HFF-Myc (cell line): ENCODE data around the gene SAMD4A.

Source experiments
- DNase-seq: peaks from one replicate; pipeline ENCODE4 v3.0.0-alpha.2; 2011; ENCODE audit warnings: low read depth; ENCODE audit errors: extremely low read depth
- H3K4me3 ChIP-seq: replicated peaks from 2 replicates; pipeline ENCODE4 v1.5.1; 2011; ENCODE audit warnings: low read depth, mild to moderate bottlenecking, control low read depth, low read length
- TF ChIP-seq, protein P1 (sequence below): IDR thresholded peaks from 2 replicates; pipeline ENCODE4 v1.5.1; 2012; ENCODE audit warnings: mild to moderate bottlenecking, low read depth, low read length, control low read depth; ENCODE audit errors: missing control alignments

SAMD4A gene

DNA sequence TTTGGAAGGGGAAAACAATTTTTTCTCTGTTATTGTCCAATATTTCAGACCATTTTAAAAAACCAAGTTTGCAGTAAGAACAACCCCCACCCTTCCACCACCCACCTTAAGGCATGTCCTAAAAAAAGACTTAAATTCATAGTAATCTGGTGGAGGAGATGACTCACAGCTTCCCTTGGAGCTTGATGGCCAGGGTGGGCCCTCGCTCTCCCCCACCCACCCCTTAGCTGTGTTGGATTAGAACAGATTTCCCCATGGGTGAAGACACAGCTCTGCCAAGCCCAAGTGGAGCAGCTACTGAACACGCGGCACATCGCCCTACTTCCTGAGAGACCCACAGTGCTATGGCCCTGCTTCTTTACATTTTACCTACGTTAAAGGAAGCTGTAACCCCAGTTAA is 195.4 kb downstream of the SAMD4A start:
- TF ChIP-seq, protein P1, sequence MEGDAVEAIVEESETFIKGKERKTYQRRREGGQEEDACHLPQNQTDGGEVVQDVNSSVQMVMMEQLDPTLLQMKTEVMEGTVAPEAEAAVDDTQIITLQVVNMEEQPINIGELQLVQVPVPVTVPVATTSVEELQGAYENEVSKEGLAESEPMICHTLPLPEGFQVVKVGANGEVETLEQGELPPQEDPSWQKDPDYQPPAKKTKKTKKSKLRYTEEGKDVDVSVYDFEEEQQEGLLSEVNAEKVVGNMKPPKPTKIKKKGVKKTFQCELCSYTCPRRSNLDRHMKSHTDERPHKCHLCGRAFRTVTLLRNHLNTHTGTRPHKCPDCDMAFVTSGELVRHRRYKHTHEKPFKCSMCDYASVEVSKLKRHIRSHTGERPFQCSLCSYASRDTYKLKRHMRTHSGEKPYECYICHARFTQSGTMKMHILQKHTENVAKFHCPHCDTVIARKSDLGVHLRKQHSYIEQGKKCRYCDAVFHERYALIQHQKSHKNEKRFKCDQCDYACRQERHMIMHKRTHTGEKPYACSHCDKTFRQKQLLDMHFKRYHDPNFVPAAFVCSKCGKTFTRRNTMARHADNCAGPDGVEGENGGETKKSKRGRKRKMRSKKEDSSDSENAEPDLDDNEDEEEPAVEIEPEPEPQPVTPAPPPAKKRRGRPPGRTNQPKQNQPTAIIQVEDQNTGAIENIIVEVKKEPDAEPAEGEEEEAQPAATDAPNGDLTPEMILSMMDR, result no peak
- H3K4me3 ChIP-seq, result no peak overlapping the region
- DNase-seq, result no peak

DNA sequence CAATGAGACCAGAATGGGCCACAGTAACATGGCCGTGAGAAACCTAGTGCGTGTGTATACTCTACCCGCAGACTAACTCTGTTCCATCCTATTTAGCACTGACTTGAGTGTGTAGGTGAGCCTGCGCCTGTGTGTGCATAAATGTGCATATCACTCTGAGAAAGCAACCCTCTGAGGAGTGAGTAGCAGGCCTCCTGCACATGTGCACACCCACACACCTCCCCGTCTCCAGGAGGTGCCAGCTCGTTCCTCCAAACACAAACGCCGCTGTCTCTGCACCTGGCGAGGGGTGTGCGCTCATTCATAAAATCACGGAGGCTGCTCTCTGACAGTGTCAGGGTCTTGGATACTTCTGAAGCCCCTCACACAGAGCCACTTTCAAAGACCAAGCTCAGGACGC is 196.8 kb downstream of the SAMD4A start:
- DNase-seq, result no peak
- no peak overlapping the region for H3K4me3 ChIP-seq
- TF ChIP-seq, protein P1, result no peak

DNA sequence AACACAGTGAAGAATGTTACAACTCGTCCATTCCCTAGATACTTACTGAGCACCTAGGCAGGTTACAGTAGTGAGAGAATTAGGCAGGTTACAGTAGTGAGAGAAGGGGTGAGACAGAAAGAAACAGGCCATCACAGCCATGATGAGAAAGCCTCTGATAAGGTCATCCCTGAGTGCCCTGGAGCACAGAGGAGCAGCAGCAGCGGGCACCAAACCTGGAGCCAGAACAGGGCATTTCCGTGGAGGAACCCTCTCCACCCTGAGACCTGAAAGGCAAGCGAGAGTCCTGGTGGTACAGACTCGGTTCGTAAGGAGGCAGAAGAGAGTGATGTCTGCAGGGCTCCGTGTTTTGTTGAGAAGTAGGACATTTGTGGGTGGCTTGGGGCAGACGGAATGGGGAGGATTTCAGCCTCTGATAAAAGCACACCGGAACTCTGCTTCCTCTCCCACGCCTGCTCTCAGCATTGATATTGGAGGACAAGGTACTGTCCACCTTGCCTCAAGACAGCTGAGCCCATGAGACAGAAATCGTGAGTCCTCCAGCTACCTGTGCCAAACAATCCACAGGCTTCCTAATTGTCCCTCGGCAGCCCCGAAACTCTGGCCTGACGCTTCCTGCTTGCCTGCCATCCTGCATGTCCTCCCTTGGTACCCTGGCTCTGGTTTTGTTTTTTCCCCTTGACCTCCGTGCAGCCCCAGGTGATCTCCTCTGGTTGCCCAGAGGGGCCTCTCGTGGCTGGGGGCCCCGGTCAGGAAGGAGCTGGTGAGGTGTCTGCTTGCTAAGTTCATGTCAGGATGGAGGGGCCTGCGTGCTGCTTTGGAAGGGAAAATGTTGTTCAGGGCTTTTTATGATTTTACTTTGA is 199.6 kb downstream of the SAMD4A start:
- DNase-seq, result no peak
- TF ChIP-seq, protein P1, result no peak
- H3K4me3 ChIP-seq, result no peak overlapping the region

DNA sequence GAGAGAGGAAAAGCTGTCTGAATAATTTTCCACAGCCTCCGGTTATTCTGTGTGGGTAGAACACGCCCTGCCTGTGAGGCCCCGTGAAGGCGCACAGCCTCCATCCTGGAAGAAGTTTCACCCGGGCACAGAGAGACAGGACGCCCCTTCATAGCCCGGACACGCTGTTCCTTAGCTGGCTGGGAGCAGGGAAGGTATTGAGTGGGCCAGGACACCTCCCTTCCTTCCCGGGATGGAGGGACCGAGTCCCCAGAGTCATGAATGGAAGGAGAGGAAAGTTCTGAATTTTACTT is 200.2 kb downstream of the SAMD4A start:
- no peak for DNase-seq
- no peak overlapping the region for H3K4me3 ChIP-seq
- TF ChIP-seq, protein P1, result no peak

DNA sequence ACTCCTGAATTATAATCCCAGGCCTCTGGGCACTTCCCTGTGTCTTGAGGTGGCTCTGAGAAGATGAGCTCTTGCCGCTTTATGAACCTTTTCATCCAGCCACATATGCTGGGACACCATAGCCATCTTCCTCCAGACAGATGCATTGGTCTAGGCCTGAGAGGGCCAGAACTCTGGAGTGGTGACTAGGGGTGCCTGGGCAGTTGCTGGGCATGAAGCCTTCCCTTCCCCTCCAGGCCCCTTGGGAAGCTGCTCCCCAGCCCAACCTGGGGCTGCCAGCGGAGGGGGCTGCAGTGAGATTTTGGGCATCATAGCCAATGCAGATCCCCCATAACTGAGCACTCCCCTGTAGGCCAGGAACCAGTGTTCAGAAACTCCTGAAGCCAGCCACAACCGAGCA is 200.5 kb downstream of the SAMD4A start:
- no peak for DNase-seq
- TF ChIP-seq, protein P1, result no peak
- H3K4me3 ChIP-seq, result no peak overlapping the region

DNA sequence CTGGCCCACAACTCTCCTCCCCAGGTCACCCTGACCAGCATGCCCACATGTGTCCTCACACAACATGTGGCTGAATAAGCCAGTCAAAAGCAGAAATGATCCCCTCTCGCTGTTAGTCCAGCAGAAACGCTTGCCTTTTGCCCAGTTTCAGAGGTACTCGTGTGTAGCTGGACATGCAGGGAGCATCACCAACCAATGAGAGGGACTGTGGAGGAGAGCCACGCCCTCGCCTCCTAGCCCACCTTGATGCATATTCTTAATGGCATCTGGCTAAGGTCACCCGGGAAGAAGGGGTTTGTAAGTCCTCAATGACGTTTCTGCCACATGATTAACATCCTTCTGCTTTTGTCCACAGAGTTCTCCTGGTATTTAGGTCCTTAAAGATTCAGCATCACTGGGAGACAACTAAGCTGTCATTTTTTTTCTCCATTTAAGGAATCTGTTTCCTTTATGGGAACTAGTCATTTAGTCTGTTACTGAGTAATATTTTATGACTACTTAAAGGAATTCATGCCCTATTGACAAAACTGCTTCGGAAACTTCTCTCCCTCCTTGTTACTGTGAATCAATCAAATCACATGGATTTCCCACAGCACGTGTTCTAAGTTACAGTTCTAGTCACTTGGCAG is 201.7 kb downstream of the SAMD4A start:
- TF ChIP-seq, protein P1, result no peak
- DNase-seq, result no peak
- no peak overlapping the region for H3K4me3 ChIP-seq
